H1 (cell line): Measurements from ENCODE around the gene SPANXD.

Experiments used
- ATF3 ChIP-seq: IDR thresholded peaks from 2 replicates; pipeline ENCODE4 v1.6.1; 2011; ENCODE audit warnings: low read depth, mild to moderate bottlenecking, low read length; ENCODE audit not compliant: insufficient read depth
- CEBPB ChIP-seq: IDR thresholded peaks from 2 replicates; pipeline ENCODE4 v1.6.1; 2012; ENCODE audit warnings: low read depth, low read length
- CHD1 ChIP-seq: IDR thresholded peaks from 2 replicates; pipeline ENCODE4 v1.6.1; 2012; ENCODE audit warnings: low read depth, low read length, improper control_type of control experiment
- CHD7 ChIP-seq: fragments of 300-600 bp; sonication (generic); IDR thresholded peaks from 2 replicates; pipeline ENCODE4 v1.7.1; 2012; ENCODE audit warnings: low read length, moderate library complexity, mild to moderate bottlenecking, inconsistent platforms; ENCODE audit not compliant: insufficient replicate concordance
- CTCF ChIP-seq, 3 experiments: IDR thresholded peaks; 1 replicate in 2 of 3; 2 replicates in 1 of 3; pipeline versions ENCODE4 v1.5.1 to v1.6.1; 2011; ENCODE audit warnings: low read length in 3 of 3, mild to moderate bottlenecking in 3 of 3, inconsistent platforms in 2 of 3, low read depth in 1 of 3, moderate library complexity in 1 of 3; ENCODE audit not compliant: insufficient read depth in 1 of 3; ENCODE audit errors: control extremely low read depth in 1 of 3
- EZH2 ChIP-seq: fragments of 200-600 bp; sonication (generic); IDR thresholded peaks from 2 replicates; pipeline ENCODE4 v1.7.1; 2012; ENCODE audit warnings: low read depth, mild to moderate bottlenecking, moderate library complexity, low read length, inconsistent platforms; ENCODE audit not compliant: severe bottlenecking
- HDAC6 ChIP-seq: IDR thresholded peaks from one replicate; pipeline ENCODE4 v1.7.1; 2012; ENCODE audit warnings: low read depth, mild to moderate bottlenecking, inconsistent platforms, low read length, moderate library complexity
- POLR2A ChIP-seq, 2 experiments: IDR thresholded peaks; 1 replicate in 1 of 2; 2 replicates in 1 of 2; pipeline ENCODE4 v1.6.1; 2011; ENCODE audit warnings: low read depth in 2 of 2, low read length in 2 of 2, mild to moderate bottlenecking in 2 of 2; ENCODE audit errors: control extremely low read depth in 1 of 2
- RFX5 ChIP-seq: IDR thresholded peaks from 2 replicates; pipeline ENCODE4 v1.6.1; 2011; ENCODE audit warnings: low read depth, low read length, improper control_type of control experiment, borderline replicate concordance
- SUZ12 ChIP-seq: fragments of 200-600 bp; sonication (generic); IDR thresholded peaks from 2 replicates; pipeline ENCODE4 v1.6.1; 2012; ENCODE audit warnings: mild to moderate bottlenecking, inconsistent platforms, low read length, moderate library complexity, mixed read lengths
- ZNF274 ChIP-seq: IDR thresholded peaks from 2 replicates; pipeline ENCODE4 v1.7.0; 2012; ENCODE audit warnings: low read length, borderline replicate concordance; ENCODE audit errors: extremely low read depth

- TF ChIP-seq SUZ12: no peak
- no peak for TF ChIP-seq CTCF (IDR thresholded peaks at IDR 0.05; ENCODE audit: control extremely low read depth in 1 of 3, insufficient read depth in 1 of 3, low read depth in 1 of 3, low read length in 3 of 3)
- no peak for TF ChIP-seq HDAC6
- no peak for TF ChIP-seq CEBPB
- TF ChIP-seq EZH2: no peak
- TF ChIP-seq RFX5: no peak
- TF ChIP-seq ZNF274: no peak
- no peak for TF ChIP-seq CHD1
- no peak for TF ChIP-seq CHD7
- TF ChIP-seq POLR2A (IDR thresholded peaks at IDR 0.05; ENCODE audit: control extremely low read depth in 1 of 2, low read depth in 2 of 2, low read length in 2 of 2): no peak
- TF ChIP-seq ATF3: no peak
Observed at GRCh38 chrX:141736656-141737055, 38.1 kb upstream of the SPANXD start.
